Endodermal cell (in vitro differentiated cells): ENCODE data around the gene COX14. TPM values are rescaled to one million over a fixed set of nuclear protein-coding genes. Genes with fewer than 3 reads are reported as not detected.

ENCODE experiments used
- DNase-seq: peaks from one replicate; pipeline ENCODE4 v3.0.0-alpha.2; 2017
- H3K27ac ChIP-seq: 2 replicates; pipeline ENCODE4 v1.5.1; 2013; ENCODE audit warnings: mild to moderate bottlenecking, low read depth, low read length, moderate library complexity
- H3K27me3 ChIP-seq: 2 replicates; pipeline ENCODE4 v1.6.1; 2013; ENCODE audit warnings: mild to moderate bottlenecking, low read length, moderate library complexity; ENCODE audit not compliant: insufficient read depth, control insufficient read depth, poor library complexity, severe bottlenecking
- H3K36me3 ChIP-seq: 2 replicates; pipeline ENCODE4 v1.7.0; 2013; ENCODE audit warnings: mild to moderate bottlenecking, low read length, moderate library complexity; ENCODE audit not compliant: control insufficient read depth, insufficient read depth
- H3K4me1 ChIP-seq: one replicate; pipeline ENCODE4 v1.7.0; 2013; ENCODE audit warnings: low read length; ENCODE audit not compliant: control insufficient read depth, insufficient read depth
- H3K4me3 ChIP-seq: 2 replicates; pipeline ENCODE4 v1.5.1; 2013; ENCODE audit warnings: mild to moderate bottlenecking, low read length, moderate library complexity
- H3K9ac ChIP-seq: 2 replicates; pipeline ENCODE4 v1.6.1; 2013; ENCODE audit warnings: mild to moderate bottlenecking, low read length, moderate library complexity; ENCODE audit not compliant: poor library complexity, severe bottlenecking; ENCODE audit errors: extremely low read depth
- H3K9me3 ChIP-seq: 2 replicates; pipeline ENCODE4 v1.6.1; 2013; ENCODE audit warnings: mild to moderate bottlenecking, low read length, moderate library complexity; ENCODE audit not compliant: control insufficient read depth
- H3K27ac Mint-ChIP-seq: 2 replicates; pipeline ENCODE4 v1.8.0; 2020; ENCODE audit warnings: mixed read lengths
- H3K27me3 Mint-ChIP-seq: 2 replicates; pipeline ENCODE4 v1.8.0; 2021; ENCODE audit warnings: mild to moderate bottlenecking, mixed read lengths; ENCODE audit not compliant: insufficient read depth
- H3K36me3 Mint-ChIP-seq: 2 replicates; pipeline ENCODE4 v1.8.0; 2020; ENCODE audit warnings: low read depth, mixed read lengths
- H3K4me1 Mint-ChIP-seq: 2 replicates; pipeline ENCODE4 v1.8.0; 2020; ENCODE audit warnings: mixed read lengths
- H3K4me3 Mint-ChIP-seq: 2 replicates; pipeline ENCODE4 v1.8.0; 2020; ENCODE audit warnings: mild to moderate bottlenecking, moderate library complexity, mixed read lengths
- H3K9me3 Mint-ChIP-seq: 2 replicates; pipeline ENCODE4 v1.8.0; 2020; ENCODE audit warnings: mild to moderate bottlenecking, mixed read lengths
- CTCF ChIP-seq: fragments of 200-600 bp; sonication (generic); conservative IDR thresholded peaks from 2 replicates; pipeline ENCODE4 v1.5.0; 2021; ENCODE audit warnings: antibody characterized with exemption, mild to moderate bottlenecking
- WGBS, 2 experiments: methylation state at CpG; one replicate each; pipeline versions ENCODE4 v1.1.5 to v1.1.7; 2013; ENCODE audit warnings: missing lambda C conversion rate in 2 of 2, mixed read lengths in 1 of 2; ENCODE audit not compliant: insufficient coverage in 1 of 2, insufficient read length in 1 of 2; 5-methylcytosine and 5-hydroxymethylcytosine counted together
- total RNA-seq, 2 donors: library from RNA; stranded (reverse); fragmentation: NEBNext Ultra II Directional in 1 of 2; extraction: Animal tissue kit (Norgen Biotek cat#: 25700) in 1 of 2; gene quantifications; 2 replicates in 1 of 2; 3 replicates in 1 of 2; pipeline ENCODE4 v1.2.1, GENCODE V29; 2021

The COX14 gene
- total RNA-seq, 2 donors from 2014 or later: 26.0 to 26.7 TPM

- H3K27me3 ChIP-seq: no peaks in the 10 kb centered on the region
Observed at GRCh38 chr12:50073712-50074111, 38.3 kb upstream of the COX14 start.

GRCh38 chr12:50074936-50075807 lies 36.9 kb upstream of the COX14 start:
- H3K9ac ChIP-seq: no peak overlapping the region
- H3K4me1 Mint-ChIP-seq: peaks cover 13% of the 10 kb centered on the region
- WGBS, 2 experiments: 21 to 44% methylated on average over 3 to 9 of the region's 9 CpGs
- H3K27me3 ChIP-seq: no peaks in the 10 kb centered on the region
- H3K27me3 Mint-ChIP-seq: peaks cover 14% of the 10 kb centered on the region
- peak; percentile 99 for DNase-seq
- H3K27ac ChIP-seq: no peak overlapping the region
- no peak overlapping the region for H3K4me3 ChIP-seq
- H3K9me3 Mint-ChIP-seq: no peaks in the 10 kb centered on the region
- no peak overlapping the region for H3K4me3 Mint-ChIP-seq
- peaks cover 5% of the 10 kb centered on the region for H3K4me1 ChIP-seq
- H3K36me3 Mint-ChIP-seq: no peaks in the 10 kb centered on the region
- no peaks in the 10 kb centered on the region for H3K9me3 ChIP-seq
- peak; percentile 94 for TF ChIP-seq CTCF
- H3K36me3 ChIP-seq: no peaks in the 10 kb centered on the region
- peak overlapping the region; percentile 66 for H3K27ac Mint-ChIP-seq

More at GRCh38 chr12:50073712-50074111, 38.3 kb upstream of the COX14 start:
- Histone ChIP-seq H3K36me3 (no peaks in the 10 kb centered on the region), H3K9me3 (no peaks in the 10 kb centered on the region), H3K4me3 (no peak overlapping the region), H3K27ac (no peak overlapping the region), H3K9ac (no peak overlapping the region), H3K4me1 (peaks cover 5% of the 10 kb centered on the region)
- Mint-ChIP-seq H3K4me1 (peaks cover 13% of the 10 kb centered on the region), H3K27me3 (peaks cover 8% of the 10 kb centered on the region), H3K36me3 (no peaks in the 10 kb centered on the region), H3K27ac (no peak overlapping the region), H3K4me3 (no peak overlapping the region), H3K9me3 (no peaks in the 10 kb centered on the region)
- no peak for DNase-seq
- WGBS, 2 experiments: 83 to 96% methylated on average over 10 of the region's 10 CpGs
- TF ChIP-seq CTCF: no peak

- no peak overlapping the region for H3K27ac Mint-ChIP-seq
Observed at GRCh38 chr12:50075808-50076170, 36.2 kb upstream of the COX14 start.

More at GRCh38 chr12:50075808-50076170, 36.2 kb upstream of the COX14 start:
- Histone ChIP-seq H3K36me3 (no peaks in the 10 kb centered on the region), H3K9me3 (no peaks in the 10 kb centered on the region), H3K4me3 (no peak overlapping the region), H3K27ac (no peak overlapping the region), H3K4me1 (peaks cover 5% of the 10 kb centered on the region), H3K9ac (no peak overlapping the region), H3K27me3 (no peaks in the 10 kb centered on the region)
- Mint-ChIP-seq H3K36me3 (no peaks in the 10 kb centered on the region), H3K4me1 (peaks cover 11% of the 10 kb centered on the region), H3K27me3 (peaks cover 20% of the 10 kb centered on the region), H3K9me3 (no peaks in the 10 kb centered on the region), H3K4me3 (no peak overlapping the region)
- 93 to 100% methylated on average over 1 of the region's 1 CpG for WGBS, 2 experiments
- no peak for DNase-seq
- TF ChIP-seq CTCF: no peak
